K562 (cell line): ENCODE data around the gene TMEM273. TPM values are rescaled to one million over a fixed set of nuclear protein-coding genes. Genes with fewer than 3 reads are reported as not detected.

Experiments
- ARNT ChIP-seq, 2 experiments: fragments of 450-650 bp; IDR thresholded peaks; 2 replicates each; pipeline ENCODE4 v1.6.1; 2016; ENCODE audit warnings: mild to moderate bottlenecking in 1 of 2
- ATF3 ChIP-seq, 2 experiments: fragments of 450-650 bp in 1 of 2; sonication (generic) in 1 of 2; formaldehyde crosslinking in 1 of 2; IDR thresholded peaks in 1 of 2; conservative IDR thresholded peaks in 1 of 2; 2 replicates each; pipeline versions ENCODE4 v1.6.1 to v1.8.1; 2016 to 2023; ENCODE audit warnings: mild to moderate bottlenecking in 2 of 2, moderate library complexity in 2 of 2, inconsistent platforms in 1 of 2, missing genetic modification reagents in 1 of 2
- BACH1 ChIP-seq: fragments of 200-800 bp; sonication (Bioruptor generic); IDR thresholded peaks from 2 replicates; pipeline ENCODE4 v1.6.1; 2016; ENCODE audit warnings: missing genetic modification characterization, missing compliant biosample characterization
- CBFA2T2 ChIP-seq: fragments of 450-650 bp; conservative IDR thresholded peaks from 2 replicates; pipeline ENCODE4 v1.6.1; 2017; ENCODE audit warnings: mild to moderate bottlenecking
- CBFB ChIP-seq: sonication (generic); formaldehyde crosslinking; IDR thresholded peaks from 2 replicates; pipeline ENCODE4 v1.4.0; 2020; ENCODE audit warnings: mild to moderate bottlenecking, missing genetic modification reagents
- EP300 ChIP-seq: IDR thresholded peaks from 2 replicates; pipeline ENCODE4 v1.6.1; 2012; ENCODE audit warnings: low read length, improper control_type of control experiment
- KLF16 ChIP-seq: IDR thresholded peaks from 2 replicates; pipeline ENCODE4 v1.6.1; 2016; ENCODE audit warnings: antibody characterized with exemption
- LEF1 ChIP-seq: fragments of 450-650 bp; IDR thresholded peaks from 2 replicates; pipeline ENCODE4 v1.6.1; 2016; ENCODE audit warnings: mild to moderate bottlenecking
- NCOR1 ChIP-seq: fragments of 450-650 bp; IDR thresholded peaks from 2 replicates; pipeline ENCODE4 v1.6.1; 2016; ENCODE audit warnings: mild to moderate bottlenecking, moderate library complexity
- RBFOX2 ChIP-seq: fragments of 200-400 bp; formaldehyde crosslinking; IDR thresholded peaks from 2 replicates; pipeline ENCODE4 v1.6.1; 2017; ENCODE audit warnings: low read depth, mild to moderate bottlenecking, low read length, moderate library complexity
- REST ChIP-seq, 2 experiments: fragments of 450-650 bp; formaldehyde crosslinking in 1 of 2; IDR thresholded peaks; 2 replicates each; pipeline versions ENCODE4 v1.4.0 to v1.6.1; 2014 to 2020; ENCODE audit warnings: mild to moderate bottlenecking in 2 of 2, borderline replicate concordance in 1 of 2, low read depth in 1 of 2
- SOX6 ChIP-seq: fragments of 450-650 bp; IDR thresholded peaks from 2 replicates; pipeline ENCODE4 v1.6.1; 2014; ENCODE audit warnings: mild to moderate bottlenecking
- TARDBP ChIP-seq: fragments of 450-650 bp; IDR thresholded peaks from 2 replicates; pipeline ENCODE4 v1.6.1; 2016
- ZEB2 ChIP-seq: fragments of 450-650 bp; IDR thresholded peaks from 2 replicates; pipeline ENCODE4 v1.6.1; 2016
- ZNF347 ChIP-seq: fragments of 450-650 bp; formaldehyde crosslinking; IDR thresholded peaks from 2 replicates; pipeline ENCODE4 v1.4.0; 2020; ENCODE audit warnings: low read depth, mild to moderate bottlenecking, moderate library complexity
- ZNF644 ChIP-seq: fragments of 200-800 bp; sonication (Bioruptor generic); IDR thresholded peaks from 2 replicates; pipeline ENCODE4 v1.6.1; 2016; ENCODE audit warnings: low read depth, missing genetic modification characterization, missing compliant biosample characterization
- polyA plus RNA-seq, 8 experiments: library from polyadenylated mRNA; depleted of rRNA in 4 of 8; stranded (reverse) in 5 of 8; unstranded in 3 of 8; fragments of >200 nt; fragmentation: Nextera tagmentation in 2 of 8; fragmentation: Illumina TruSeq in 1 of 8; extraction: Ambion mirVana in 2 of 8; extraction: Trizol in 1 of 8; gene quantifications; 2 replicates each; pipeline versions ENCODE4 v1.2.1 to v1.2.3, GENCODE V29; 2011 to 2014; ENCODE audit warnings: inconsistent platforms in 1 of 8, missing spikeins in 1 of 8
- total RNA-seq, 7 experiments: library from RNA; depleted of rRNA in 6 of 7; stranded (reverse); fragments of >200 nt in 6 of 7; fragmentation: Illumina TruSeq in 2 of 7; extraction: Trizol in 2 of 7; gene quantifications; 2 replicates each; pipeline versions ENCODE4 v1.2.1 to v1.2.3, GENCODE V29; 2011 to 2021; ENCODE audit warnings: low replicate concordance in 1 of 7

Gene TMEM273
- total and polyA plus RNA-seq, 9 of the 15 experiments (the other 6 are each of a cell fraction or from before 2014, with no cell fraction given): 39.2 to 131 (median 95.6) TPM

GRCh38 chr10:49186613-49187012, 1.6 kb downstream of the TMEM273 start (continued):
- no peak for TF ChIP-seq REST (IDR thresholded peaks at IDR 0.05; ENCODE audit: borderline replicate concordance)
- no peak for TF ChIP-seq REST (CRISPR knock-in tag; IDR thresholded peaks at IDR 0.05; ENCODE audit: low read depth)
- peak; percentile 67 for TF ChIP-seq ZEB2
- peak; percentile 75 for TF ChIP-seq CBFA2T2
- no peak for TF ChIP-seq TARDBP
- peak; percentile 12; the same call in 1 of the 2 replicates for TF ChIP-seq LEF1
- peak; percentile 34; the same call in 1 of the 2 replicates for TF ChIP-seq ATF3 (IDR thresholded peaks at IDR 0.05)
- no peak for TF ChIP-seq ATF3 (CRISPR knock-in tag; conservative IDR thresholded peaks at IDR 0.05)
- 0 out of 4 replicates have a peak, but pooled peaks of 1 of the 2 experiments have one; percentile 27 for TF ChIP-seq ARNT (IDR thresholded peaks at IDR 0.05)
- 0 out of 2 replicates have a peak, but pooled peaks have one; percentile 16 for TF ChIP-seq RBFOX2
- peak; percentile 61; the same call in 1 of the 2 replicates for TF ChIP-seq NCOR1
- no peak for TF ChIP-seq BACH1 (tag)
- no peak for TF ChIP-seq ZNF347 (CRISPR knock-in tag)
- TF ChIP-seq CBFB (CRISPR knock-in tag): no peak
- 0 out of 2 replicates have a peak, but pooled peaks have one; percentile 35 for TF ChIP-seq ZNF644 (tag)
- TF ChIP-seq KLF16: no peak
- TF ChIP-seq EP300: peak; percentile 77
- TF ChIP-seq SOX6: peak; percentile 49; the same call in 1 of the 2 replicates
